Inflammatory macrophage treated with lipopolysaccharide for 4 hours (primary cell): ENCODE results near the gene RECQL.

ENCODE experiments used
- DNase-seq: peaks from one replicate; pipeline ENCODE4 v3.0.0-alpha.2; 2020

RECQL gene, protein sequence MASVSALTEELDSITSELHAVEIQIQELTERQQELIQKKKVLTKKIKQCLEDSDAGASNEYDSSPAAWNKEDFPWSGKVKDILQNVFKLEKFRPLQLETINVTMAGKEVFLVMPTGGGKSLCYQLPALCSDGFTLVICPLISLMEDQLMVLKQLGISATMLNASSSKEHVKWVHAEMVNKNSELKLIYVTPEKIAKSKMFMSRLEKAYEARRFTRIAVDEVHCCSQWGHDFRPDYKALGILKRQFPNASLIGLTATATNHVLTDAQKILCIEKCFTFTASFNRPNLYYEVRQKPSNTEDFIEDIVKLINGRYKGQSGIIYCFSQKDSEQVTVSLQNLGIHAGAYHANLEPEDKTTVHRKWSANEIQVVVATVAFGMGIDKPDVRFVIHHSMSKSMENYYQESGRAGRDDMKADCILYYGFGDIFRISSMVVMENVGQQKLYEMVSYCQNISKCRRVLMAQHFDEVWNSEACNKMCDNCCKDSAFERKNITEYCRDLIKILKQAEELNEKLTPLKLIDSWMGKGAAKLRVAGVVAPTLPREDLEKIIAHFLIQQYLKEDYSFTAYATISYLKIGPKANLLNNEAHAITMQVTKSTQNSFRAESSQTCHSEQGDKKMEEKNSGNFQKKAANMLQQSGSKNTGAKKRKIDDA

DNA sequence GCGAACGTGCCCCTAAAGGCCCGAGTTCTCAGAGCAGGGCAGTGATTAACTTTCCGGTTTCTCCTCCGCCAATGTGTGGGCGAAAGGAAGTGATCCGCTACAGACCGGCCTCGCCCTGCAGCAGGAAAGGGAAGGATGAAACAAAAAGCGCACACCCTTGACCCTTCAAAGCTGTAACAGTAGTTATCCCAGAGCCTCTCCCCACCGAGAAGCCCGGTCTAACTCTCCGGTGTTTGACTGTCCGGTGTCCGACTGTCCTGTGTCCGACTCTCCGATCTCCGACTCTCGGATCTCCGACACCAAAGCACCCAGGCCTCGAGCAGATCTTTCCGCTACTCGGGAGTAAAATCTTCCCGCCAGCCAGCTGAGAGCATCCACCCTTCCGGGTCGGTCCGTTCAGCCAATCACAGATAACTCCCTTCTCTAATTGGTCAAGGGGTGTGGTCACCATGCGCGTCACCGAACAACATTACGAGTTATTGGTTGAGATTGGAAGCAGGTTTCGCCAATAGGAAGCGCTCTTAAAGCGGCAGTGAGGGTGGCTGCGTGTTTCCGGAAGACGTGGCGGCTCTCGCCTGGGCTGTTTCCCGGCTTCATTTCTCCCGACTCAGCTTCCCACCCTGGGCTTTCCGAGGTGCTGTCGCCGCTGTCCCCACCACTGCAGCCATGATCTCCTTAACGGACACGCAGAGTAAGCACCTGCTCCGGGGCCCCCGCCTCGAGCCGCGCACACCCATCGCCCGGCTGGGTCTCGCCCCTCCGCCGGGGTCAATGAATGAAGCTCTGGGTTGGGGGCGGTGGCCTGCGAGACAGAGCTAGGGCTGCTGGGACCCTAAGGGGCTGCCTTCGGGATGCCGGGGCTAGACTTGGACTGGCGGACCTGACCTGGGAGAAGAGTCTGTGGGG, at the start of gene RECQL, which contains the start of gene GOLT1B:
Gene RECQL (minus strand): TSS at position 378 of the 906 bp plus-strand sequence. CDS start 2,065 bp downstream, outside the sequence.
Gene GOLT1B (plus strand): TSS at position 532 of the 906 bp plus-strand sequence. CDS start 135 bp downstream, at position 667.
- DNase-seq = peak; percentile 98

DNA sequence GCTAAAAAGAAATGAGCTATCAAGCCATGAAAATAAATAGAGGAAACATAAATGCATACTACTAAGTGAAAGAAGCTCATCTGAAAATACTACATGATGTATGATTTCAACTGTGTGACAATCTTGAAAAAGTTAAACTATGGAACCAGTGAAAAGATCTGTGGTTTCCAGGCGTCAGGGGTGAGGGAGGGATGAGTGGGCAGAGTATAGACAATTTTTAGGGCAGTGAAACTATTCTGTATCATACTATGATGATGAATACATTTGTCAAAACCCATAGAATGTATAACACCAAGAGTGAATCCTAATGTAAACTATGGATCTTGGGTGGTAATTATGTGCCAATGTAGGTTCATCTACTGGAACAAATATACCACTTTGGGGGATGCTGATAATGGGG, 46.0 kb upstream of the RECQL start:
- no peak for DNase-seq

DNA sequence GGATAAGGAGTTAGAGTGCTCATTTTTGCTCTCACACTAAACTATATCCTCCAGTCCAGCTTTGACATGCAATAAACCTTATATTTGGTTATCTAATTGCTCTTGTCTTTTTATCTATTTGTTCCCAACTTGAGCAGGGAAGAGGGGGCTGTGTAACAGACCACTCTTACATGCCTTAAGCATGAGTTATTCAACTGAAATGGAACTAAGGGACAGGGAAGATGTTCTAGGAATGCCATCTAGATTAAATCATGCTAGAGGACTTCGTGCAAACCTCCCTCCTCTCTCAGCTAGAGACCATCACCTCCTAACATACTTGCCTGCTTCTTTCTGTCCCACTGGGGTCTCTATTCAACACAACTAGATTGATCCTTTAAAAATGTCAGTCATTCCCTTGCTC, 45.3 kb upstream of the RECQL start:
- DNase-seq = no peak

DNA sequence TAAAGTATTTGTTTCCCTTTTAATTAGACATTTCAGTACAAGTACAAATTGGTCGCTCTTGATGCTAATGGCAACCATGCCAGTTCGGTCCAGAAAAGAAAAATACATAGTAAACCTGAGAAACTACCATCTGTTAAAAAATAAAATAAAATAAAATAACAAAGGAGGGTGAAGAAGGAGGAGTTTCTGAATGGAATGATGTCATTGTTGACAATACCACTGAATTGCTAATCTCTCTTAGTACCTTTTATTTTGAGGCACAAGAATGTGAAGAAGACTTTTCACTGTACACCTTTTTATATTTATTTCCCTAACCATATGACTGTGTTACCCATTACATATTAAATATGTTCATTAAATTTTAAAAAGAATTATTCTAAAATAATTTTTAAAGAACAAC, 44.1 kb upstream of the RECQL start:
- DNase-seq = no peak

DNA sequence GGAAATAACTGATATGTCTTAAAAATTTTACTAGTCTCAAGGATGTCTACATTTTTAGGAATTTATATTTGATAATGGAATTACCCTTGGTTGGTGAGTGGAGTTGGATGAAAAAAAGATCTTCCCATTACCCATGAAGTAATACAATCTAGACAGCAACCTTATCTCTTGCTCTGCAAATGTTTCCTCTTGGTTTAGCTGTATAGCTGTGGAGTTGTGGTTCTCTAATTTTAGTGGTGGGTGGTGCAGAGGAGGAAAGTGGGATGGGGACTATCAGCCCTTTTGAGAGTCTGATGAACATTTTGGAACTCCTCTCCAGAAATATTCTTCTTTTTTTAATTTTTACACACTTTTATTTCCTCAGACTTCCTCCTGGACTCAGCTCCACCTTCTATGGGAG, 41.7 kb upstream of the RECQL start:
- DNase-seq = no peak

DNA sequence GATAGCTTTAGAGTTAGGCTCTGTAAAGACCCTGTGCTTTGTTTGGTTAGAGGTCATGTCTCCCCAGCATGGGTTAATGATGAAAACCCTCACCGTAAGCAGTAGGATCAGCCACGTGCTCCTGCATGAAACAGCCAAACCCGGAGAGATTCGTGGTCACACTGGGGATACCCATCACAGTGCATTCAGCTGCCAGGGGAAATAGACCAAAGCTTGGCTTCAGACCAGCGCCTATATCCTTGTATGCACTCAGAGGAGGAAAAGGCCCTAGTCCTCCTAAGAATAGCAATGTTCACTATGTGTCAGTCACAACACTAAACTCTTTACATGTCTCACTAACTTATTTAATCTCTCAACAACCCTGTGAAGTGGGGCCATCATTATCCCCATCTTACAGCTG, 41.0 kb upstream of the RECQL start:
- DNase-seq = no peak

DNA sequence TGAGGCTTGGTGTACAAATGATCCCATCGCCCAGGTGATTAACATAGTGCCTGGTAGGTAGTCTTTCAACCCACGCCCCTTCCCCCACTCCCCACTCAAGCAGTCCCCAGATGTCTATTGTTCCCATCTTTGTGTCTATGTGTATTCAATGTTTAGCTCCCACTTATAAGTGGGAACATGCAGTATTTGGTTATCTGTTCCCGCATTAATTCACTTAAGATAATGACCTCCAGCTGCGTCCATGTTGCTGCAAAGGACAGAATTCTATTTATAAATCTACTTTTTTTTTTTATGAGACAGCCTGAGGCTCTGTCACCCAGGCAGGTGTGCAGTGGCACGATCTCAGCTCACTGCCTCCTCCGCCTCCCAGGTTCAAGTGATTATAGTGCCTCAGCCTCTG, 40.3 kb upstream of the RECQL start:
- no peak for DNase-seq

DNA sequence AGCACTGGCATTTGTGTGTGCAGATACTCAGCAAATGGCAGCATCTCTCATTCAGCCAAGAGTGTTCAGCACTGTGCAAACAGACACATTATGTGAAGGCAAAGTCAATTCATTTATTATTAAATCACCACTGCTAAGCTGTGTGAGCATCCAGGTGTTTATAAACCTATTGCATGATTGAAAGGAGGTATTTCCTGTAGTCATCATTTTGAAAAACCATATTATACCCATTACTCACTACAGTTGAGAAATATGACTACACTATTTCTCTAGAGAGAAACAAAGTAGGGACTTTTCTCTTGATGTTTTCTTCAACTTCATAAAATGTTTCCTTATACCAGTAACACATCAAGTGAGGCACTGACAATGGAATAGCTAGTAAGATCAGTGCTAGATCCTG, 38.4 kb upstream of the RECQL start:
- DNase-seq = no peak

DNA sequence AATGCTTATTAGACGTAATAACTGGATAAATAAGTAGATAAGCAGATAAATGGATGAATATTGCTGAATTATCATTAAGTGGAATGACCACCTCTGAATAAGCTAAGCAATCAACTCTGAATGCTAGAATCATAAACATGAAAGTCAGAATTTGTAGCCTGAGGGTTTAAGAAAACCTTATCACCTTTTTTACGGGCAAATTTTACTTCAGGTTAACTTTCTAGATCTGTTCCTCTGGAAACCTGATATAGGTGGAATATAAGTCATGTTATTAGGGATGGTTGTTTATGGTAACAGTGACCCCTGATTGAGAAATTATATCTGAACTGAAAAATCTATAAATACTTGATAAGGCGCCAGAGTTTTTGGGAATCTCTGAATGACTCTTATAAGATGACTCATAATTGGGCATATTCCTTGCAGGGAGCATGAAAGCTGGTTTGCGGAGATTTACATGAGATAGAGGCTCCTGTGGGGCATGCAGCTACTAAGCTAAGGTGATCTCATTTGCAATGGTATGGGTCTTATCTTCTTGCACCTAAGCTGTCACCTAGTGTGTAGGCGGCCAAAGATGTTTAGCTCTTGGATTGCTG, 36.7 kb upstream of the RECQL start:
- DNase-seq = no peak

DNA sequence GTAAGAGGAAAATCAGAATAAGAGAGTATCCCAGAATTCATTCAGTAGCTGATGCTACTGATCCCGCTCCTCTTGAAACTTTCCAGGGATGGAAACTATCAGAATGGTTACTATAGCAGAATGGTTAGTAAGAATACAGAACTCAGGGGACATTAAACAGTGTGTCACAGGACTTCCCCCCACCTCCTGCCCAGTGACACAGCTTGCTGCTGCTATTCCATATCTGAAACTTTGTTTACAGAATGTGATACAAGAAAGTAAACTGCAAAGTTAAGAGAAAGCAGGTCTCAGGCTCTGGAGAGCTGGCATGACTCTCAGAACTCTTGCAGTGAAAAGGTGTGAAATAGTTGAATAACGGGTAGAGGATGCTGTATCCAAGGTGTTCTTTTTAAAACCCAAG, 28.0 kb upstream of the RECQL start:
- no peak for DNase-seq

DNA sequence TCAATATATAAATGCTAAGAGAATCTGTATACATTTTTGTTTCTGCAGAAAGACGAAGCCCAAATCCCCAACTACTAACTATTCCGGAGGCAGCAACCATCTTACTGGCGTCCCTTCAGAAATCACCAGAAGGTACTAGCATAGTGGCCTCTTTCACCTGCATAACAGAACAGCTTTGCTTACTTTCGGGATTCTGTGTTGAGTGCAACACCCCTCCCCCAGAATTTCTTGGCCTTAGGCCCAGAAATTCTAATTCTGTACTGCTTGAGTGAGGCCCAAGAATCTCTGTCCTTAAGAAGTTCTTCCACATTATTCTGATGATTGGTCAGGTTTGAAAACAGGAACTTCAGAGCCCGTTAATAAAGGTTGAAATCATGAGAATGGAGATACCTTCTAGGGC, 27.5 kb upstream of the RECQL start:
- DNase-seq = no peak

DNA sequence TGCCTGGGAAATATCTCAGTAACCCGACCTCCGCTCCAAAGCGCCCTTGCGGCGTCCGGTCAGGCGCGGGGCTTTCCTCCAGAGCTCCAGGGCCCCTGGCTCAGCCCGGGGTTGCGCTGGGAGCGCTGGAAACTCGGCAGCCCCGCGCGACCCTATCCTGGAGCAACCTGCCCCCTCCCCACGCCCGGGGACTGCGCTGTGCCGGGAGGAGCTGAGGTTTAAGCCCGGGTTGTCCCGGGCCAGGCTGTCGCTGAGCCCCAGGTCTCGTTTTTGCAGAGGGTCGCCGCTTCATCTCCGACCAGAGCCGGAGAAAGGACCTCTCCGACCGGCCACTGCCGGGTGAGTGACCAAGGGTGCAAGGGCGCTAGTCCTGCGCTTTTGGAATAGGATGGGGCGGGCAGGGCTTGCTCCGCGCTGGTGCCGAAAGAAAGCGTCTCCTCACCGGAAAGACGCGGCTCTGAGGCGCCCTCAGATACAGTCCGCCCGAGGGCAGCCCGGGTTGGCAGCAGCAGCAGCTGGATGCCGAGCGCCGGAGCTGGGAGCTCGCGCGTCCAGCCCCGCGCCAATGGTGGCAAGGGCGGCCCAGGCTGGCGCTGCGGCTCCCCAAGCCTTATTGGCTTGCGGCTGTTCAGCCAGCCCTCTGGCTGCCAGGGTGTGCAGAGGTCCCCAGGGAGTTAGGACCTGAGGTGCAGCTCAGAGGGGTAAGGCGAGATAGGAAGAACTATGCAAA, 26.2 kb upstream of the RECQL start:
- no peak for DNase-seq

DNA sequence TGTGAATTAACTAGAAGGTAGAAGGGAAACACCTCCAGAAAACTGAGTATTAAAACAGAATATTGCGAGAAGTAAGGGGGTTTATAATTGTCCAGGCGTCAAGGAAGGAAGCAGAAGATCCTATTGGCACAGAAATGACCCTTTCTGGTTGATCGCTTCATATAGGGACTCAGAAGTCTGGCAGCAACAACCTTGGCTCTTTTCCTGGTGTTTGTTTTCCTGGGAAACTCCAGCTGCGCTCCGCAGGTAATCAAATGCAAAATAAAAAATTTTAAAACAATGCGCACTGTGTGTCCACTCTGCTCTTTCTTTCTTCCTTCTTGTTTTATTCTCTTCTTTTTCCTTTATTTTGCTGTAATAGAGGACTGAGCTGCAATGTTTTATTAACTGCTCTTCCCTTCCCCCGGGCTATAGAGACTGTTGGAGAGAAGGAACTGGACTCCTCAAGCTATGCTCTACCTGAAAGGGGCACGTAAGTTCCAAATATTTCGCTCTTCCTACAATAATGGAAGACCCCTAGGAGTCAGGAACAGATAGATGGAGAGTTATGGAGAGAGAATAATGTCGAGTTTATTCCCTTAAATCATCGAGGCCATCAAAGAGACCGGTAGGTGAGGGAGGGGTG, 25.4 kb upstream of the RECQL start:
- DNase-seq = no peak

DNA sequence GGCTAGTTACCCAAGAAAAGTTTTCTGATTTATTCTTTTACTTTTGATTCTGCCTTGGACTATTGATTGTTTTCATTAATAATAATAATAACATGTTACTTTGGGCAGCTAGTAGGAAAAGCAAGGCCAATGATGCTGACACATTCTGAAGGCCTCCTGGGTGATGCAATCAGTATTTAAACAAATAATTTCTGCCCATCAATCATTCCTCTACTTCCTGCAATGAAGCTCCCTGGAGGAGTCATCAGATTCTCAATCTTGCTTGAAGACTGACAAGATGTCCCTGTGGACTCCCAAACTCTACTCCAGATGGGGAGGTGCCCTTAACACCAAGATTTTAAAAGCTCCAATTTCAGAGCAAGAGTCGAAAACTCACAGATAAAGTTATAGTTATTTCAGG, 24.6 kb upstream of the RECQL start, which contains the start of gene SPX:
Gene SPX (plus strand): TSS at position 244 of the 400 bp plus-strand sequence. CDS start 177 bp downstream, outside the sequence.
- DNase-seq = no peak

DNA sequence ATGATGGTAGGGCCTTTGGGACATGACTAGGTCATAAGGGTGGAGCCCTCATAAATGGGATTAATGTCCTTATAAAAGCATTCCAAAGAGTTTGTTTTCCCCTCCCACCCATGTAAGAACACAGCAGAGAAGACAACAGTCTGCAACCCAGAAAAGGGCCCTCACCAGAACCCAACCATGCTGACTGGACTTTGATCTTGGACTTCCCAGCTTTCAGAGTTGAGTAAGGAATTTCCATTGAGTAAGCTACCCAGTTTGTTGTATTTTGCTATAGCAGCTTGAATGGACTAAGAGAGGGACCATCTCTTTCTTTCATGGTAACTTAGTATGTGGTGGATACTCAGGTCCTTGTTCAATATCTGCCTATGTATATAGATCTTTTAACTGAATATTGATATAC, 21.7 kb upstream of the RECQL start:
- DNase-seq = no peak

DNA sequence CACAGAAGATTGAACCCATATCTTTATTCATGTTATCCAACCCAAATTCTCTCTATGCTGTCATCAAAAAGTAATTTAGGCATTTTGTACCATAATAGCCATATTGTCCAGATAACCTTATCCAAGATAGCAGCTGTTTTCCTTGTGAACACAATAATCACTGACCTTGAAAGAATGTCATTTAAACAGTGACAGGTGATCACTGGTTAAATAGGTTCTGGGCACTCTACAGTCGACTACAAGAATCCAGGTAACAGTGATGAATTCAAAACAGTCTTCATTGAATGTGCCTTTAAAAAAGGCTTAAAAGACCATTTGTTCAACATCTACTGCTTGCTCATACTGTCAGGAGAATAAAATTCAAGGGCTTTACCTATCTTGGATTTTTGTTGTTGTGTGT, 20.1 kb upstream of the RECQL start:
- no peak for DNase-seq

DNA sequence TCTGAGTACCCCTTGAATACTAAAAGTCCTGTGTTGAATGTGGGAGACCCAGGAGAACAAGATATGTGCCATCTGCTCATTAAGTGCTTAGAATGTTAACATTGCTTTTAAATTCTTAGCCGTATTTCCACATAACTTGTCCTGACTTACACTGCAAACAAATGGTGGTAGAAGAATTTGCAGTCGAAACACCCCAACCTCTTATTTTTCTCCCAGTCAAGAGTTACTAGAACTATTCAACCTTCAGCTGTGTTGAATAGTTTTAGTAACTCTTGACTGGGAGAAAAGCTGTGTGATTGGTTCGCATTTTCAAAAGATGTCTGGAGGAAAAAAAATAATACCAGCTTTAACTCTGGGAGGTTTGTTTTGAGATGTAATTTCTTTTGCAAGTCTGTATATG, 17.0 kb upstream of the RECQL start:
- no peak for DNase-seq

DNA sequence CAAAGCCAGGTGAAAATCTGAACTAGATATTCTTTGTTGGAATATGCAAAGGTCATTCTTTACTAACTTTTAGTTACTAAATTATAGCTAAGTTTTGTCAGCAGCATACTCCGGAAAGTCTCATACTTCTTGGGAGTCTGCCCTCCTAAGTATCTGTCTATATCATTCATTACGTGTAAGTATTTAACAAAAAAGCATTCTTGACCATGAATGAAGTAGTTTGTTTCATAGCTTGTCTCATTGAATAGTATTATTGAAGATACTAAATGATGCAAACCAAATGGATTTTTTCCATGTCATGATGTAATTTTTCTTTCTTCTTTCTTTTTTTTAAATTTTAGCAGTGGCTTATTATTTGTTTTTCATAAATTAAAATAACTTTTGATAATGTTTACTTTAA, 14.8 kb upstream of the RECQL start:
- DNase-seq = no peak

DNA sequence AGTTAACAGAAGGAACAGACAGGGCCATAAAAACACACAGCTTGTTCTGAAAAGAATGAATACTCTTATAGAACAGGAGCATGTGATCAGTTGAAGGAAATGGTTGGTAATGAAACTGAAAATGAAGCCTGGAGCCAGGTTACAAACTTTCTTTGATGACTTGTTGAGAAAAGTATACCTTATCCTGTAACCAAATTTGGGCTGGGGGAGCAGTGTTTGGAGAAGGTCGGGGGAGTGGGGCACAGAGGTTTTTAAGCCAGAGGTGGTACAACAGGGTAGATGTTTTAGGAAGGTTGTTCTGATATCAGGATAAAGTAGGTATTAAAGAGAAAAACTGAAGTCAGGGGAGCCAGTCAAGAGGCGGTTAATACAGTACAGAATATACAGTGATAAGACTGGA, 8.3 kb upstream of the RECQL start:
- DNase-seq = no peak

DNA sequence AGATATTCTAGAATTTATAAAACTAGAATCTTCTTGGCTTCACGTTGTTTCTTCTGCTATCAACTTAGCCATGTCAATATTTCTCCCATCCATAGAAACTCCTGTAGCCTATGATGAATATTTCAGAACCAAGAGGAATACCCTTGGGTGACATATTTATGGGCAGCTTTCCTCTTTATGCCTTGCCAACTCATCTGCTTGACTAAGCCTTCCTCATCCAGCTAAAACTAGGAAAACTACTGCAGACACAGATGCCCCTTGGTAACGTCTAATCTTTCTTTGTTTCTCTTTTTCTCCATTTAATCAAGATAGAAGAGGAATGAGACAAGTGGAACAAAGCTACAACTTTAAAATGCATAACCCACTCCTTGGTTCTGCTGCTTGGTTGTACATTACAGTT, 6.4 kb upstream of the RECQL start:
- DNase-seq = no peak

DNA sequence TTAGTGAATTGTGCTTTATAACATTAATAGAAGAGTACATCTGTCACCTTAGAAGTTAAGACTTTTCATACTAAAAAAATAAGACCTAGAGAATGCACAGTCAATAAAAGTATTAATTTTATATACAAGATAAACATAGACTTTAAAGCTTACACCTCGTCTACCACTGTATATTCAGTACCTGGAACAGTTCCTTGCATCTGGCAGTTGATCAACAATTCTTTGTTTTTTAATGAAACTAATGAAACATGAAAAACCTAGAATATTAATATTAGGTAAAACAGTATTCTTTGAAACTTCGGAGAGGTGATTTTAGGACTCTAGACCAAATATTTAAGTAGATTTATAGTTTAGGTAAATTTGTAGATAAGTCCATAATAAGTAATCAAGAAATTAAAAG, 4.5 kb upstream of the RECQL start:
- no peak for DNase-seq

DNA sequence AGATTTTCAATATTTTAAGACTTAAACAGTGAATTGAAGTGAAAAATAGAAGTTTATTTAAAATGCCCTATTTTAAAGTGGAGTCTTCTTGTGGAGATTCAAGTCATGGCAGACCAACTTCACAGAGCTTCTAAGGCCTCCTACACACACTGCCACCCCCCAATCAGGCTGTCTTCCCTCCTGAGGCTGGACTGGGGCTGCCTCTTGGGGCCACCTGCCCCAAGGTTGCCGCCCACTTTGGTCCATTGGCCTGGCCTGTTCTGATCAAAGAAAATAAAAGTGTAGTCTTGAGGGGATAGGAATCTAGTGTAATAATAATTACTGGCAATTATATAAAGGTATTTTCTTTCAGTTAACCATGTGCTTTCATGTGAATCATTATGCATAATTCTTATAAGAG, 1.4 kb upstream of the RECQL start:
- no peak for DNase-seq
